ENCODE data around the gene CERS6. TPM values are rescaled to one million over a fixed set of nuclear protein-coding genes. Genes with fewer than 3 reads are reported as not detected.

Gene CERS6
- total RNA-seq, 4 donors from 2014 or later: 53.7 to 78.3 (median 63.8) TPM

DNA sequence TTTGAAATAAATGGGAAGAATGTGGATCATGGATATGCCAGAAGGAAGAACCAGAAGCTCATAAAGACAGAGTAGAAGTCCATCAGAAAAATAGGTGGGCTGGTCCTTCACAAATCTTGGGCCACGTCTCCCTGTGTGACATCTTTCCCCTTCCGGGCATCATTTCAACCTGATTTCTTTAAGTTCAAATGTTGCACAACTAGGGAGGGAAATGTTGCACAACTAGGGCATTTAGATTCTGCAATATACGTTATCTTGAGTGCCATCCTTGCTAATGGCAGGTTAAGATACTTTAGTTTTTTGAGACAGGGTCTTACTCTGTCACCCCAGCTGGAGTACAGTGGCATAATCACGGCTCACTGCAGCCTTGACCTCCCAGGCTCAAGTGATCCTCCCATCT lies 129.6 kb downstream of the CERS6 start:
- H3K4me3 ChIP-seq (ENCODE audit: low read depth, poor library complexity, severe bottlenecking): no peak overlapping the region
- no peak for DNase-seq (ENCODE audit: low spot score in 2 of 2)
- 74 to 81% methylated on average over 4 of the region's 4 CpGs for WGBS, 2 donors
- TF ChIP-seq POLR2A (IDR thresholded peaks at IDR 0.05): no peak
- TF ChIP-seq, protein P1, sequence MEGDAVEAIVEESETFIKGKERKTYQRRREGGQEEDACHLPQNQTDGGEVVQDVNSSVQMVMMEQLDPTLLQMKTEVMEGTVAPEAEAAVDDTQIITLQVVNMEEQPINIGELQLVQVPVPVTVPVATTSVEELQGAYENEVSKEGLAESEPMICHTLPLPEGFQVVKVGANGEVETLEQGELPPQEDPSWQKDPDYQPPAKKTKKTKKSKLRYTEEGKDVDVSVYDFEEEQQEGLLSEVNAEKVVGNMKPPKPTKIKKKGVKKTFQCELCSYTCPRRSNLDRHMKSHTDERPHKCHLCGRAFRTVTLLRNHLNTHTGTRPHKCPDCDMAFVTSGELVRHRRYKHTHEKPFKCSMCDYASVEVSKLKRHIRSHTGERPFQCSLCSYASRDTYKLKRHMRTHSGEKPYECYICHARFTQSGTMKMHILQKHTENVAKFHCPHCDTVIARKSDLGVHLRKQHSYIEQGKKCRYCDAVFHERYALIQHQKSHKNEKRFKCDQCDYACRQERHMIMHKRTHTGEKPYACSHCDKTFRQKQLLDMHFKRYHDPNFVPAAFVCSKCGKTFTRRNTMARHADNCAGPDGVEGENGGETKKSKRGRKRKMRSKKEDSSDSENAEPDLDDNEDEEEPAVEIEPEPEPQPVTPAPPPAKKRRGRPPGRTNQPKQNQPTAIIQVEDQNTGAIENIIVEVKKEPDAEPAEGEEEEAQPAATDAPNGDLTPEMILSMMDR (IDR thresholded peaks at IDR 0.05): no peak
- intact Hi-C loops (cut with DNase I; ENCODE audit: low total_unique reads): no loop called here

DNA sequence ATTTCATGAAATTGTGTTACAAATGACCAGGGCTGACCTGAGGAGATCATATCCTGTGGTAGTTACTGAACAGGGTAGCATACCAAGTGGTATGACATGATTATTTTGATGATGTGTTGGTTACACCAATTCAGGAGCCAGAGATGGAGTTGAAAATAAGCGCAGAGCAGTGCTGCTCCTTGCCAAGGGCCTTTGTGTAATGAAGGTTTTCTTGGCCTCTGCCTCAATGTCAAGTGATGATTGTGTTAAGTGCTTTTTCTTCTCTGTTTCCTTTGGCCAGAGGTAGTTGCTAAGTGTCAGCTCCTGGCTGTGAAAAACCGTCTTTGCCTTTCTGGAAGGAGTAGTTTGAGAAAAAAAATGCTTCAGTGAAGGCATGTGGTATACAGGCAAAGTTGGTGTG lies 131.2 kb downstream of the CERS6 start:
- no peak for DNase-seq (ENCODE audit: low spot score in 2 of 2)
- WGBS, 2 donors: 55 to 61% methylated on average over 2 of the region's 2 CpGs
- intact Hi-C loops (cut with DNase I; ENCODE audit: low total_unique reads): no loop called here
- H3K4me3 ChIP-seq (ENCODE audit: low read depth, poor library complexity, severe bottlenecking): no peak overlapping the region
- TF ChIP-seq POLR2A (IDR thresholded peaks at IDR 0.05): no peak
- TF ChIP-seq, protein P1 (IDR thresholded peaks at IDR 0.05): no peak

DNA sequence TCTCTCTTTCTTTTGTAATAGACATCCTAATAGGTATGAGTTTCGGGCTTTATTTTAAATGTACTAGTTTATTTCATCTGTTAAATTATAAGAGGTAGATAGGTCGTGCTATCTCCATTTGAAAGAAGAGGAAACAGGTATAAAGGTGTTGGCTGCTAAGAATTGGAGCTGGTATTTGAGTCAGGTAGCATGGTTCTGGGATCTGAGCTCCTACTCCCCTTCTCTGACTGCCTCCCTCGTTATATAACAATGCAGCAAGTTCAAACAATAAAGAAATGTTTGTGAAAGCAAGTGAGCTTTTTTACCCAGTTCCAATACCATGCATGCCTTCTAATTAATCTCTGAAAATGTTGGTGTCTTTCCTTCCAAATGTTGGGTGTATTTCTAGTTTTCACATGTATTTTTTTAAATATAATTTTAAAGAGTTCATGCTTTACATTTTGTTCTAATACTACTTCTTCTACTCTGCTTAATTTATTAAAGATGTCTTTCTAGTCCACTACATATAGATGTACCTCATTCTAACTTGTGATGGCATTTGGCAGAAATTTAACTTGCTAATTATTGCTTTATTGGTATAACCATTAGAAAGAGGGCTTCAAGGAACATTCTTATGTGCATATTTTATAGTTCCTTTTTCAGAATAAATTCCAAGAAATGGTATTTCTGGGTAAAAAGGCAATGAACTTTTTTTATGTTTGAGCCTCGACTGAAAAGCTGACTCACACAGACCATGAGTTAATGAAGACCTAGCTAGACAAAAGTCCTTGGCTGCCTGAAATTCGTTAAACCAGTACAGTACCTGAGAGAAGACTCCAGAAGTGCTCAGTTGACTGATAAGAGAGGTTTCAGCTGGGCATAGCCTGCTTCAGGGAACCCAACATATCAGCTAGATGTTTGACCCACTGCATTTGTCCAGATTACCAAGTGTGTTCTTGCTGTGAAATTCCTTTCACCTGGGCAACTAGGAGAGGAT lies 133.5 kb downstream of the CERS6 start:
- TF ChIP-seq, protein P1 (IDR thresholded peaks at IDR 0.05): no peak
- TF ChIP-seq POLR2A (IDR thresholded peaks at IDR 0.05): no peak
- 68 to 69% methylated on average over 5 of the region's 5 CpGs for WGBS, 2 donors
- no peak for DNase-seq (ENCODE audit: low spot score in 2 of 2)
- intact Hi-C loops (cut with DNase I; ENCODE audit: low total_unique reads): no loop called here
- H3K4me3 ChIP-seq (ENCODE audit: low read depth, poor library complexity, severe bottlenecking): no peak overlapping the region

DNA sequence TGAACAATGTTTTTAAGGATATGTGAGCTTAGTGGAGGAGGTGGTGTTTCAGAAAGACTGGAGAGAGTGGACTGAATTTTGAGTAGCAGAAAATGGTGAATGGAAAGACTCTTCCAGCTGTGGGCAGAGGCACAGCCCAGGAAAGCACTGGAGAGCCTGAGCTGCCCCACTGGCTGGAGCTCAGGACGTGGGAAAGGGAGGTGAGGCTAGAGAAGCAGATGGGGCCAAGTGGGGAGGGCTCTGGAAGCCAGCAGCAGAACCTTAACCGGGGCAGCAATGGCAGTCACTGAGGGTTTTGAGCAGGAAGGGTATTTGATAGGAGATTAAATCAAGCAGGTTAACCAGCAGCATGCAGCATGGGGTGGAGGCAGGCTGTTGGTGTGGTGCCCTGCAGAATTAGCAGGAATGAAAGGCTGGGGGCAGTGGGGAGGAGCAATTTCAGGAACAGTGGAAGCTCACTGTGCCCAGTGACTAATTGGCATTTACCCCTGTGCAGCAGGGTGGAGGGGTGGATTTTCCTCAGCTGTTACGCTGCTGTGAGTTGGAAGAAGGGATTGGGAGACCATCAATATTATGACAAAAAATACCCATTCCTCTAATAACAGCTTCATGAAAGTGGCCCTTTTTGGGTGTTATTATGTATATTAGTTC lies 136.2 kb downstream of the CERS6 start:
- no peak for DNase-seq (ENCODE audit: low spot score in 2 of 2)
- TF ChIP-seq, protein P1 (IDR thresholded peaks at IDR 0.05): no peak
- no peak for TF ChIP-seq POLR2A (IDR thresholded peaks at IDR 0.05)
- intact Hi-C loops (cut with DNase I; ENCODE audit: low total_unique reads): no loop called here
- H3K4me3 ChIP-seq (ENCODE audit: low read depth, poor library complexity, severe bottlenecking): no peak overlapping the region
- 60 to 84% methylated on average over 3 of the region's 3 CpGs for WGBS, 2 donors

DNA sequence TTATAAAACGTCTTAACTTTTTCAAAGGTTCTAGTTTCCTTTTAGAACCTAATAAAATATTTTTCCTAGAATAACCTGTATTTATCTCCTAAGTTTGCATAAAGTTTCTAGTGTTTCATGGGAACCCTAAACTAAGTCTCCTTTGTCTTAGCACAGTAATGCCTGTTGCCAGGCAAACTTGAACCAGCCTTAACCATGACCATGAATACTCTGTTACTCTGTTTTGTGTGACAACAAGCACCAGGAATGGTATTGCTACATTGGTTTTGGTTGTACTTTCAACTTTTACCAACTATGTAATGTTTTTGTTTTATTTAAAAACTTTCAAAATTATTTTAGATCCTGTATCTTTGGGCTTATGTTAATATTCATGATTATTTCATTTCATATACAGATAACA lies 137.6 kb downstream of the CERS6 start:
- intact Hi-C loops (cut with DNase I; ENCODE audit: low total_unique reads): no loop called here
- TF ChIP-seq, protein P1 (IDR thresholded peaks at IDR 0.05): no peak
- no peak for TF ChIP-seq POLR2A (IDR thresholded peaks at IDR 0.05)
- H3K4me3 ChIP-seq (ENCODE audit: low read depth, poor library complexity, severe bottlenecking): no peak overlapping the region
- WGBS, 2 donors: 87 to 89% methylated on average over 1 of the region's 1 CpG
- DNase-seq (ENCODE audit: low spot score in 2 of 2): no peak
